Smooth muscle cell (in vitro differentiated cells): Measurements from ENCODE around the gene GOLGA6L7. TPM values are rescaled to one million over a fixed set of nuclear protein-coding genes. Genes with fewer than 3 reads are reported as not detected.
"Not testable (repeated sequence)": the region's sequence is repeated elsewhere in the genome, so short reads cannot be mapped to it uniquely, and the experiment has no call there.

Experiments
- DNase-seq: peaks from one replicate; lab custom pipeline; 2025; ENCODE audit not compliant: unreplicated experiment; lab: John Stamatoyannopoulos, UW
- H2AFZ ChIP-seq: fragments of 200-600 bp; sonication (generic); 2 replicates; pipeline ENCODE4 v1.6.0; 2016; ENCODE audit warnings: antibody characterized with exemption, low read depth, mild to moderate bottlenecking
- H3F3A ChIP-seq: fragments of 200-600 bp; sonication (generic); 2 replicates; pipeline ENCODE4 v1.6.0; 2017; ENCODE audit warnings: antibody characterized with exemption, low read depth
- H3K27ac ChIP-seq: fragments of 200-600 bp; sonication (generic); 2 replicates; pipeline ENCODE4 v1.5.1; 2016; ENCODE audit warnings: low read depth, mild to moderate bottlenecking
- H3K27me3 ChIP-seq: fragments of 200-600 bp; sonication (generic); 2 replicates; pipeline ENCODE4 v1.6.1; 2016; ENCODE audit warnings: low read depth, mild to moderate bottlenecking
- H3K36me3 ChIP-seq: fragments of 200-600 bp; sonication (generic); 2 replicates; pipeline ENCODE4 v1.5.1; 2016; ENCODE audit warnings: low read depth
- H3K4me1 ChIP-seq: fragments of 200-600 bp; sonication (generic); 2 replicates; pipeline ENCODE4 v1.5.1; 2016; ENCODE audit warnings: low read depth
- H3K4me2 ChIP-seq: fragments of 200-600 bp; sonication (generic); 2 replicates; pipeline ENCODE4 v1.6.0; 2016; ENCODE audit warnings: mild to moderate bottlenecking
- H3K4me3 ChIP-seq: fragments of 200-600 bp; sonication (generic); 2 replicates; pipeline ENCODE4 v1.5.1; 2016; ENCODE audit warnings: mild to moderate bottlenecking
- H3K79me2 ChIP-seq: fragments of 200-600 bp; sonication (generic); 2 replicates; pipeline ENCODE4 v1.6.0; 2016; ENCODE audit warnings: low read depth, mild to moderate bottlenecking
- H3K9ac ChIP-seq: fragments of 200-600 bp; sonication (generic); 2 replicates; pipeline ENCODE4 v1.6.0; 2016; ENCODE audit warnings: low read depth
- H3K9me3 ChIP-seq: fragments of 200-600 bp; sonication (generic); replicated peaks from 2 replicates; pipeline ENCODE4 v1.5.1; 2016; ENCODE audit warnings: low read depth
- H4K20me1 ChIP-seq: fragments of 200-600 bp; sonication (generic); 2 replicates; pipeline ENCODE4 v1.6.0; 2016; ENCODE audit warnings: low read depth
- CTCF ChIP-seq: fragments of 200-600 bp; sonication (generic); IDR thresholded peaks from 2 replicates; pipeline ENCODE4 v1.5.1; 2017; ENCODE audit warnings: borderline replicate concordance, mild to moderate bottlenecking, antibody characterized with exemption; ENCODE audit not compliant: insufficient read depth, poor library complexity, severe bottlenecking
- WGBS: methylation state at CpG from one replicate; pipeline ENCODE4 v1.1.7; 2016; ENCODE audit warnings: low lambda C conversion rate; 5-methylcytosine and 5-hydroxymethylcytosine counted together
- polyA plus RNA-seq: library from polyadenylated mRNA; unstranded; fragments of >200 nt; fragmentation: Nextera tagmentation; extraction: Ambion mirVana; gene quantifications from 2 replicates; pipeline ENCODE4 v1.2.1, GENCODE V29; 2016
- total RNA-seq: library from RNA; depleted of rRNA; stranded (reverse); fragments of >200 nt; gene quantifications from 2 replicates; pipeline ENCODE4 v1.2.3, GENCODE V29; 2014

Gene GOLGA6L7
- total and polyA plus RNA-seq, 2 experiments from 2014 or later, result not detected

GRCh38 chr15:28868744-28869345, 20.4 kb upstream of the GOLGA6L7 start:
- no peaks in the 10 kb centered on the region for H3K36me3 ChIP-seq
- TF ChIP-seq CTCF, result no peak
- no peaks in the 10 kb centered on the region for H3F3A ChIP-seq

DNA sequence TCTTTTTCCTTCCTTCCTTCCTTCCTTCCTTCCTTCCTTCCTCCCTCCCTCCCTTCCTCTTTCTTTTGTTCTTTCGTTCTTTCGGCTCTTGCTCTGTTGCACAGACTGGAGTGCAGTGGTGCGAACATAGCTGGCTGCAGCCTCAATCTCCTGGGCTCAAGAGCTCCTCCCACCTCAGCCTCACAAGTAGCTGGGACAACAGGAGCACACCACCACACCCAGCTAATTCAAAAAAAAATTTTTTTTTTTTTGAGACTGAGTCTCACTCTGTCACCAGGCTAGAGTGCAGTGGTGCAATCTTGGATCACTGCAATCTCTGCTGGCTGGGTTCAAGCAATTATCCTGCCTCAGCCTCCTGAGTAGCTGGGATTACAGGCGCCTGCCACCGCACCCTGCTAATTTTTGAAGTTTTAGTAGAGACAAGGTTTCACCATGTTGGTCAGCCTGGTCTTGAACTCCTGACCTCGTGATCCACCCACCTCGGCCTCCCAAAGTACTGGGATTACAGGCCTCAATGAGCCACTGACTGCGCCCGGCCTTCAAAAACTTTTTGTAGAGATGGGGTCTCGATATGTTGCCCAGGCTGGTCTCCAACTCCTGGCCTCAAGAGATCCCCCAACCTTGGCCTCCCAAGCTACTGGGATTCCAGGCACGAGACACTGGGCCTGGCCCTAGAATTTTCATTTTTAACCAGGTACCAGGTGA, 13.3 kb upstream of the GOLGA6L7 start:
- H3K79me2 ChIP-seq, H3K9me3 ChIP-seq, DNase-seq, H3K4me3 ChIP-seq, H3K27ac ChIP-seq, H3K36me3 ChIP-seq, H2AFZ ChIP-seq, H3K4me2 ChIP-seq, H3K9ac ChIP-seq, H4K20me1 ChIP-seq, H3K27me3 ChIP-seq, H3K4me1 ChIP-seq, H3F3A ChIP-seq: not testable (repeated sequence)
- WGBS, result 93% methylated on average over 11 of the region's 11 CpGs

More at GRCh38 chr15:28868744-28869345, 20.4 kb upstream of the GOLGA6L7 start:
- DNase-seq, result no peak
- Histone ChIP-seq H2AFZ (no peak overlapping the region), H3K4me2 (no peak overlapping the region), H3K27ac (no peak overlapping the region), H3K79me2 (no peaks in the 10 kb centered on the region), H3K4me1 (no peaks in the 10 kb centered on the region), H3K27me3 (no peaks in the 10 kb centered on the region), H3K4me3 (no peak overlapping the region), H3K9ac (no peak overlapping the region), H4K20me1 (no peaks in the 10 kb centered on the region), H3K9me3 (no peaks in the 10 kb centered on the region)
- 91% methylated on average over 9 of the region's 9 CpGs for WGBS

DNA sequence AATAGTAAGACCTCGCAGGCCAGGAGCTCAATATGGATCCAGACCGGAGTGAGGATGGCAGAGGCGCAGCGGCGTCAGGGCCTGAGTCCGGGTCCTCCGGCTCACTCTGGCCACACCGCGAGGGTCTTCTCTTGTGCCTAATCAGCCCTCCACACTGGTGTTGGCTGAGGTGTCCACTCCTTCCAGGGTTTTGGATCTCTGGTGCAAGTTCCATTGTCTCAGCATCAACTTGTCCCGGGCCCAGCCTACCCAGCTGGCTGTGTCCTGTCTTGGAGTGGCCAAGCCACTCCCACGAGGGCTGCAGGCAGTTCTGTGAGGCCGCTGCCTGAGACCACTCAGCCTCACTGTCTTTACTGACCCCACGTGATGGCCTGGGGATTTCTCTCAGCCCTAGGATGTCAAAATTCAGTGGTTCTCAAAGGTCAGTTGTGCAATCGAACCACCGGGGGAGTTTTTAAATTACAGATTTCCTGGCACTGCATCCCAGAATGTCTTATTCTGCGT, 12.6 kb upstream of the GOLGA6L7 start:
- 89% methylated on average over 16 of the region's 16 CpGs for WGBS
- Histone ChIP-seq H4K20me1 (no peaks in the 10 kb centered on the region), H3K9me3 (no peaks in the 10 kb centered on the region), H3K4me3 (no peak overlapping the region), H2AFZ (no peak overlapping the region), H3K79me2 (no peaks in the 10 kb centered on the region), H3K4me2 (no peak overlapping the region), H3K27ac (no peak overlapping the region), H3F3A (no peaks in the 10 kb centered on the region), H3K36me3 (no peaks in the 10 kb centered on the region), H3K9ac (no peak overlapping the region), H3K4me1 (no peaks in the 10 kb centered on the region), H3K27me3 (no peaks in the 10 kb centered on the region)
- DNase-seq, result no peak
- TF ChIP-seq CTCF, result no peak

- 89% methylated on average over 2 of the region's 2 CpGs for WGBS
- H3K4me2 ChIP-seq, result not testable (repeated sequence)
Observed at GRCh38 chr15:28854578-28854977, 6.1 kb upstream of the GOLGA6L7 start.

DNA sequence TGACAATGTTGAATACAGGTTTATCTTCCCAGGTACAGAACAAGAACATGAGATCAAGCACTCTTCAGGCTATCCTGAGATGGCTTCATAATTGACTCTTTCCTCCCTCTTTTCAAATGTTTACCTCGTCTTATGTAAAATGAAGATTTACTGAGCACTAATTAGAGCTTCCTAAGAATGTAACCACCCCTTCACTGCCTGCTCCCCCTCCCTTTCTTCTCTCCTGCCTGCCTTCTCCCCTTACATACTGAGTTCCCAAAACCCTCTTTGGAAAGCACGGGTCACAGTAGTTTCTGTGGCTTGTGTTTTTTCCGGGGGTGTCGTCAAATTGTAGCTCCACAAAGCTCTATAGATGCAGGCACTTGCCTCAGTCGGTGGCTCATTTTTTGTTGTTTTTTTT, 5.2 kb upstream of the GOLGA6L7 start:
- not testable (repeated sequence) for H3K4me1 ChIP-seq, H3K9ac ChIP-seq, H3K27ac ChIP-seq, H3K4me3 ChIP-seq, H3K4me2 ChIP-seq, H3F3A ChIP-seq, H3K27me3 ChIP-seq, H3K36me3 ChIP-seq, DNase-seq, H2AFZ ChIP-seq, H4K20me1 ChIP-seq, H3K79me2 ChIP-seq, H3K9me3 ChIP-seq
- WGBS, result 41% methylated on average over 5 of the region's 5 CpGs

More at GRCh38 chr15:28854578-28854977, 6.1 kb upstream of the GOLGA6L7 start:
- not testable (repeated sequence) for DNase-seq, H3K27me3 ChIP-seq, H3K79me2 ChIP-seq, H3K9ac ChIP-seq, H2AFZ ChIP-seq, H3K4me1 ChIP-seq, H4K20me1 ChIP-seq, H3K4me3 ChIP-seq, H3K9me3 ChIP-seq, H3F3A ChIP-seq, H3K27ac ChIP-seq, H3K36me3 ChIP-seq

DNA sequence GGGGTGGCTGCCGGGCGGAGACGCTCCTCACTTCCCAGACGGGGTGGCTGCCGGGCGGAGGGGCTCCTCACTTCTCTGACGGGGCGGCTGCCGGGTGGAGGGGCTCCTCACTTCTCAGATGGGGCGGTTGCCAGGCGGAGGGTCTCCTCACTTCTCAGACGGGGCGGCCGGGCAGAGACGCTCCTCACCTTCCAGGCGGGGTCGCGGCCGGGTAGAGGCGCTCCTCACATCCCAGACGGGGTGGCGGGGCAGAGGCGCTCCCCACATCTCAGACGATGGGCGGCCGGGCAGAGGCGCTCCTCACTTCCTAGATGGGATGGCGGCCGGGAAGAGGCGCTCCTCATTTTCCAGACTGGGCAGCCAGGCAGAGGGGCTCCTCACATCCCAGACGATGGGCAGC, 1.3 kb upstream of the GOLGA6L7 start:
- not testable (repeated sequence) for H3K79me2 ChIP-seq, H3K4me3 ChIP-seq, H3K27me3 ChIP-seq, H3K4me2 ChIP-seq, H3K9me3 ChIP-seq, H3K9ac ChIP-seq, DNase-seq, H3F3A ChIP-seq, H3K36me3 ChIP-seq, H2AFZ ChIP-seq, H4K20me1 ChIP-seq, H3K4me1 ChIP-seq, H3K27ac ChIP-seq
- WGBS, result 99% methylated on average over 12 of the region's 31 CpGs

DNA sequence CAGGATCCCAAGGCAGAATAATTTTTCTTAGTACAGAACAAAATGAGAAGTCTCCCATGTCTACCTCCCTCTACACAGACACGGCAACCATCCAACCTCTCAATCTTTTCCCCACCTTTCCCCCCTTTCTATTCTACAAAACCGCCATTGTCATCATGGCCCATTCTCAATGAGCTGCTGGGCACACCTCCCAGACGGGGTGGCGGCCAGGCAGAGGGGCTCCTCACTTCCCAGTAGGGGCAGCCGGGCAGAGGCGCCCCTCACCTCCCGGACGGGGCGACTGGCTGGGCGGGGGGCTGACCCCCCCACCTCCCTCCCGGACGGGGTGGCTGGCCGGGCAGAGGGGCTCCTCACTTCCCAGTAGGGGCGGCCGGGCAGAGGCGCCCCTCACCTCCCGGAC, 827 bp upstream of the GOLGA6L7 start:
- not testable (repeated sequence) for H3F3A ChIP-seq, DNase-seq, H3K9ac ChIP-seq, H3K27me3 ChIP-seq, H4K20me1 ChIP-seq, H3K4me2 ChIP-seq, H3K4me3 ChIP-seq, H3K79me2 ChIP-seq, H3K36me3 ChIP-seq, H2AFZ ChIP-seq, H3K9me3 ChIP-seq, H3K4me1 ChIP-seq, H3K27ac ChIP-seq
- WGBS, result 100% methylated on average over 5 of the region's 17 CpGs
